ENCODE data around the gene FSTL4.
"Not testable (repeated sequence)": the region's sequence is repeated elsewhere in the genome, so short reads cannot be mapped to it uniquely, and the experiment has no call there.

FSTL4 gene

GRCh38 chr5:133453084-133453780 lies 159.1 kb downstream of the FSTL4 start:
- no peak for DNase-seq

GRCh38 chr5:133451926-133452325 lies 160.4 kb downstream of the FSTL4 start:
- DNase-seq: no peak

- no peak for DNase-seq
Measured at GRCh38 chr5:133450286-133450685, 162.1 kb downstream of the FSTL4 start.

- DNase-seq: no peak
Measured at GRCh38 chr5:133449181-133449580, 163.2 kb downstream of the FSTL4 start.

GRCh38 chr5:133446440-133446839 lies 165.9 kb downstream of the FSTL4 start:
- DNase-seq: no peak

- DNase-seq: no peak
Measured at GRCh38 chr5:133445744-133446143, 166.6 kb downstream of the FSTL4 start.

- DNase-seq: not testable (repeated sequence)
Measured at GRCh38 chr5:133445204-133445603, 167.1 kb downstream of the FSTL4 start.

- DNase-seq: no peak
Measured at GRCh38 chr5:133444711-133445110, 167.6 kb downstream of the FSTL4 start.

GRCh38 chr5:133441166-133441815 lies 171.1 kb downstream of the FSTL4 start:
- no peak for DNase-seq

- DNase-seq: no peak
Measured at GRCh38 chr5:133440467-133441115, 171.8 kb downstream of the FSTL4 start.

GRCh38 chr5:133439859-133440258 lies 172.5 kb downstream of the FSTL4 start:
- no peak for DNase-seq

- DNase-seq: no peak
Measured at GRCh38 chr5:133438487-133438886, 173.9 kb downstream of the FSTL4 start.

- DNase-seq: no peak
Measured at GRCh38 chr5:133434336-133434735, 178.0 kb downstream of the FSTL4 start.

- no peak for DNase-seq
Measured at GRCh38 chr5:133433641-133434040, 178.7 kb downstream of the FSTL4 start.

GRCh38 chr5:133432956-133433532 lies 179.3 kb downstream of the FSTL4 start:
- DNase-seq: no peak

GRCh38 chr5:133431326-133431865 lies 180.9 kb downstream of the FSTL4 start:
- DNase-seq: no peak

- no peak for DNase-seq
Measured at GRCh38 chr5:133430095-133430494, 182.2 kb downstream of the FSTL4 start.

GRCh38 chr5:133429046-133429445 lies 183.3 kb downstream of the FSTL4 start:
- no peak for DNase-seq

- no peak for DNase-seq
Measured at GRCh38 chr5:133428072-133428660, 184.2 kb downstream of the FSTL4 start.

GRCh38 chr5:133427121-133427777 lies 185.1 kb downstream of the FSTL4 start:
- no peak for DNase-seq

GRCh38 chr5:133426264-133426663 lies 186.1 kb downstream of the FSTL4 start:
- no peak for DNase-seq

GRCh38 chr5:133425764-133426163 lies 186.6 kb downstream of the FSTL4 start:
- DNase-seq: no peak

- no peak for DNase-seq
Measured at GRCh38 chr5:133425222-133425621, 187.1 kb downstream of the FSTL4 start.
